ENCODE data around the gene GPR156.
"Not testable (repeated sequence)": the region's sequence is repeated elsewhere in the genome, so short reads cannot be mapped to it uniquely, and the experiment has no call there.

Gene GPR156

DNA sequence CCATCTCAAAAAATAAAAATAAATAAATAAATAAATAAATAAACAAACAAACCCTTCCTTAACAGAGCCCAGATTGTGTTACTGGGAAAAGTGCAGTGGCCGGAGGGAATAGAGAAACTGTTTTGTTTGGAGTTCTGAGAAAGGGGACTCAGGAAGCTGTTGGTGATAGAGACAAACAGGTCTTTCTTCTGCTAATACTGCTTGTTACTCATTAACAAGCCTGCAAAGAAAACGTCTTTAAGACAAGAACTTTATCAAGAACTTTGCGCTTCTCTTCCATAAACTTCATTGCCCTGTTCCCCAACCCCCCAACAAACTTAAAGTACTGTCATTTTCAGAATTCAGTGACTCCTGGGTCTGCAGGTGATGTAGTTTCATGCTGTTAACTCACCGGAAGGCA is 122.0 kb downstream of the GPR156 start:
- DNase-seq = no peak

DNA sequence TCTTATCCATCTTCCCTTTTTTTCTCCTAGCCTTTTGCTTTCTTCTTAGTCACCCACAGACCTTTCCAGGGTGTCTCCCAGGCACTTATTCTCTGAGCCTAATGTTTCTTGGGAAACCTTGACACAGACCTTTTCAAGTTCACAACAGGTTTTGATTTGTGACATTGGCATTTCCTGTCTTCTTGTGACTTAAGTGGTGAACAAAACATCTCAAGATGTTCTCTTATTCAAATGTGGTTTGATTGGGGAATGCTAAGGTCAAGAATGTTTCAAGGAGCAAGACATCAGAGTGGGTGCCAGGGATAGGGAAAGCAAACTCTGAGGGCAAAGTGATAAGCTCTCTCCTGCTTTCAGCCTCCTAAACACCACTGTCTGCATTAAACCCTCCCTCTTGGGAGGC is 122.6 kb downstream of the GPR156 start:
- no peak for DNase-seq

DNA sequence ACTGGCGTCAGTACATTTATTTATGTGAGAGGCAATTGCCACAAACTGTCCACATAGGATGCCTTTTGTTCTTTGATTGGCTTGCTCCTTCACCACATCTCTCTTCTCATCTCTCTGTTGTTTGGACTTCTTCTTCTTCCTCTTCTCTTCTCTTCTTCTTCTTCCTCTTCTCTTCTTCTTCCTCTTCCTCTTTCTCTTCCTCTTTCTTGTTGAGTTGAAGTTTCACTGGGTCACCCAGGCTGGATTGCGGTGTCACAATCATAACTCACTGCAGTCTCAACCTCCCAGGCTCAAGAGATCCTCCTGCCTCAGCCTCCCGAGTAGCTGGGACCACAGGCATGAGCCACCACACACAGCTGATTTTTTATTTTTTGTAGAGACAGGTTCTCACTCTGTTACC is 123.1 kb downstream of the GPR156 start:
- DNase-seq = no peak

DNA sequence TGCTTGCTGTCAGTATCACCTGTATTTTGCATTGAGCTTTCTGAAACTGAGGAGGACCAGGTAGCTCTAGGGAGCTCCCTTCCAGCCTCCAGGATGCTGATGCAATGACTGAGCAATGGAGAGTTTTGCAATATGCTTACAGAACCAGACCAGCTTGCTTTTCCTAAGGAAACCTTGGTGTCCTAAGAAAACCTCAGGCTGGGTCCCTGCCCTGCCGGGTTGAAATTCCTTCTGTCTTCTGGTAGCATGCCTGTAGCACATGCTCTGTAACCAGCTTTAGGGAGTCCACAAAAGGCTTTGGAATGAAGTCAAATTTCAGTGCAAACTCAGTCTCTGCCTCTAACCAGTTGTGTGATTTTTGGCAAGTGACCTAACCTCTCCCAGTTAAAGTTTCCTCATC is 125.0 kb downstream of the GPR156 start:
- DNase-seq = no peak

DNA sequence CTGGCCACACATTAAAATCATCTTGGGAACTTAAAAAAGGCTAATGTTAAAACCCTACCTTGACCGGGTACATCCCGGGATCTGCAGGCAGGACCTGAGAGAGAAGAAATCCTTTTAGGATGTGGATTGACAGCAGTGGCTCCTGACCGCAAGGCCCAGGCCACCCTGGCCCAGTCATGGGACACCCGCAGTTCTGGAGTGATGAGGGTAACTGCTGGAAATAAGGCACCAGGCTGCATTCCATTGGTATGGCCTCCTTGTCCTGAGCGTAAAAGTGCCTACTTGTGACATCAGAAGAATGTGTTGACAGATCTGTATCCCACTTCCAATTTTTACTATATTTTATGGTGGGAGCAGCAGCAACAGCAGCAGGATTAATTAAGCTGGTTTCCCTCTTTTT is 127.3 kb downstream of the GPR156 start:
- no peak for DNase-seq

DNA sequence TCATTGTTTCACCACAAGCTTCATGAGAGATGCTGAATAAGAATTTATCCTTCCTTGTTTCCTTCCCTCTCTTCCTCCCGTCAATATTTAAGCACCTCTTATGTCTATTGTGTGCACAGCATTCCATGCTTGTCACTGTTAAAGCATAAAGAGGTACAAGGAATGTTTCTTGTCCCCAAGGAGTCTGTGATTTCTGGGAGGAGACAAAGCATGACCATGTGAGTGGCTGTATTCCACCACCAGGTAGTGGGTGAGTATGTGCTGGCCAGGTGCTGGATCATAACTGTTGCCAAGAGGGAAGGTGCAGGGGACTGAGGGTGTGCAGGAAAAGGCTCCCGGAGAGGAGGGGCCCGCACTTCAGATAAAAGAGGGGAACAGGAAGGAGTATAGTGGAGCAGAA is 127.9 kb downstream of the GPR156 start:
- DNase-seq = no peak

DNA sequence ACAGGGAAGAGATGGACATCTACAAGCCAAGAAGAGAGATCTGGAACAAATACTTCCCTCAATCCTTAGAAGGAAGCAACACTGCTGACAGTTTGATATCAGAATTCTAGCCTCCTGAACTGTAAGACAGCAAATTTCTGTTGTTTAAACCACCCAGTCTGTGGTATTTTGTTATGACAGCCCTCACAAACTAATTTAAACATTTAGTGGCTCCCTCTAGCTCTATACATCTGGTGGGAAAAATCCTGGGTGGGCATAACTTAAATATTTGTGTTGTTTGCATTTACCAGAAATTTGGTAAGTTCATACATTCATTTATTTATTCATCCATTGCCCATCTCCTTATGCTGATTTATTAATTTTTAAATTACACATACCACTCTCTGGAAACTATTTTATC is 128.3 kb downstream of the GPR156 start:
- no peak for DNase-seq

DNA sequence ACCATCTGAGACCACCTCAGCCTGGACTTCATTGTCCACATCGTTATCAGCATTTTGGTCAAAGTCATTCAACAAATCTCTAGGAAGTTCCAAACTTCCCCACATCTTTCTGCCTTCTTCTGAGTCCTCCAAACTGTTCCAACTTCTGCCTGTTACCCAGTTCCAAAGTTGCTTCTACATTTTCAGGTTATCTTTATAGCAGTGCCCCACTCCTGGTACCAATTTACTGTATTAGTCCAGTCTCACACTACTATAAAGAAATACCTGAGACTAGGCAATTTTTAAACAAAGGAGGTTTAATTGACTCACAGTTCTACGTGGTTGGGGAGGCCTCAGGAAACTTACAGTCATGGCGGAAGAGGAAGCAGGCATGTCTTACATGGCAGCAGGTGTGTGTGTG is 129.3 kb downstream of the GPR156 start:
- DNase-seq = not testable (repeated sequence)

DNA sequence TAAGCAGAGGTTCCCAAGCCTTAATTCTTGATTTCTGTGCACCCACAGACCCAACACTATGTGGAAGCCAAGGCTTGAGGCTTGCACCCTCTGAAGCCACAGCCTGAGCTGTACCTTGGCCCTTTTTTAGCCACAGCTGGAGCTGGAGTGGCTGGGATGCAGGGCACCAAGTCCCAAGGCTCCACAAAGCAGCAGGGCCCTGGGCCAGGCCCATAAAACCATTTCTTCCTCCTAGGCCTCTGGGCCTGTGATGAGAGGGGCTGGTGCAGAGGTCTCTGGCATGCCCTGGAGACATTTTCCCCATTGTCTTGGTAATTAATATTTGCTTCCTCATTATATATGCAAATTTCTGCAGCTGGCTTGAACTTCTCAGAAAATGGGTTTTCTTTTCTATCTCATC is 129.9 kb downstream of the GPR156 start:
- no peak for DNase-seq

DNA sequence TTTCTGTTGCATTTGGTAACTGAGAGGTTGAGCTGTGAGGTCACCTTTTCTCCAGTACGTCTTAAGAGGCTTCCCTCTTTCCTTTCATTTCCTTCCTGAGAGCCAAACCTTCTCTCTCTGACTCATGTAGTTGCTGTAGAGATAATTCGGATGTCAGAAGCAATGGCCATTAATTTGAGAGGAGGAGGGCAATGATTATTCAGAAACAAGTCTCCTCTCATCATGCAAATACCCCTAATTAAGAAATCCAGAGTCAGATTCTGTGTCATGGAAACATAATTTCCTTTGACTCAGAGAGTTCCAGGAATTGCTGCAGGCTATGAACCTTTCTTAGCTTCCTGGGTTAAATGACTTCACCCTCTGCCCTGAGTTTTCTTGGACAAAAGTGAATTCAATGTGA is 131.7 kb downstream of the GPR156 start:
- no peak for DNase-seq

DNA sequence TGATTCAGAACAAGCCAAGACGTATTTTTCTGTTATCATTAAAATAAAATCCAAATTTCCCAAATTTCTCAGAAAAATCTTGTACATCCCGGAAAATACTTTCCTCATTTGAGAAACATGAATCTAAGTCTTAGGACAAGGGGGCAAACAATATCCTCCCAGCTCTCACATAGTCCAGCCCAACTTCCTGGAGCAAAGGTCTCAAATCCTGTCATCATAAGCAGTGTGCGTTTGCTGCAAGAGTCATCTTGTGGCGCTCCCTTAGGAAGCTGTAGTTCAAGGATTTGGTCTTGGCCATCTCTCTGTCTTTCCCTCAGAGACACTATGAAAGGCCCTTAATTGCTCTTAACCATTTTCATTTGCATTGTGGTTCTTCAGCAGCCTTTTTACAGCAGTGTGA is 133.2 kb downstream of the GPR156 start:
- no peak for DNase-seq

DNA sequence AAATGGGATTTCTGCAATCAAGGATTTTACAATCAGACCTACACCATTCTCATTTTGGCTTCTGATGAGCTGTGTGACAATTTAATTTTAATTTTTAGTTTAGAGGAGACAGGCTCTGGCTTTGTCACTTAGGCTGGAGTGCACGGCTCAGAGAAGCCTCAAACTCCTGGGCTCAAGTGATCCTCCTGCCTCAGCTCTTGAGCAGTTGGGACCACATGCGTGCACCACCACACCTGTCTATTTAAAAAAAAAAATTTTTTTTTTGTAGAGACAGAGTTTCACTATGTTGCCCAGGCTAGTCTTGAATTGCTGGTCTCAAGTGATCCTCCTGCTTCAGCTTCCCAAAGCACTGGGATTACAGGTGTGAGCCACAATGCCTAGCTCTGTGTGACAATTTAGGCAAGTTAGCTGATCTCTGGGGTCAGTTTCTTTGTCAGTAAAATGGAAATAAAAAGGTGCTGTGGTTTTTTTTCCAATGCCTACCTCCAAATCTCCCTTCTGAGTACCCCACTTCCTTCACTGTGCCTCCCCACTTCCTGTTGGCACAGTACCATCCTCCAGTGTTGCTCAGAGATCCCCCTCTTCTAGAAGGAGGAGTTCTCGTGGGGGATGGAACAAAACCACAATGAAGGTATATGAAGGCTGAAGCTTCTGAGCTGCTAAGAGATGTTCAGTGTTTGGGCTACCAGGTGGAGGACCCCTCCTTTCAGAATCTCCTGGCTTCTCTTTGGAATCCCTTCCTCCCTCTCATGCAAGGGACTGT is 136.7 kb downstream of the GPR156 start:
- no peak for DNase-seq

DNA sequence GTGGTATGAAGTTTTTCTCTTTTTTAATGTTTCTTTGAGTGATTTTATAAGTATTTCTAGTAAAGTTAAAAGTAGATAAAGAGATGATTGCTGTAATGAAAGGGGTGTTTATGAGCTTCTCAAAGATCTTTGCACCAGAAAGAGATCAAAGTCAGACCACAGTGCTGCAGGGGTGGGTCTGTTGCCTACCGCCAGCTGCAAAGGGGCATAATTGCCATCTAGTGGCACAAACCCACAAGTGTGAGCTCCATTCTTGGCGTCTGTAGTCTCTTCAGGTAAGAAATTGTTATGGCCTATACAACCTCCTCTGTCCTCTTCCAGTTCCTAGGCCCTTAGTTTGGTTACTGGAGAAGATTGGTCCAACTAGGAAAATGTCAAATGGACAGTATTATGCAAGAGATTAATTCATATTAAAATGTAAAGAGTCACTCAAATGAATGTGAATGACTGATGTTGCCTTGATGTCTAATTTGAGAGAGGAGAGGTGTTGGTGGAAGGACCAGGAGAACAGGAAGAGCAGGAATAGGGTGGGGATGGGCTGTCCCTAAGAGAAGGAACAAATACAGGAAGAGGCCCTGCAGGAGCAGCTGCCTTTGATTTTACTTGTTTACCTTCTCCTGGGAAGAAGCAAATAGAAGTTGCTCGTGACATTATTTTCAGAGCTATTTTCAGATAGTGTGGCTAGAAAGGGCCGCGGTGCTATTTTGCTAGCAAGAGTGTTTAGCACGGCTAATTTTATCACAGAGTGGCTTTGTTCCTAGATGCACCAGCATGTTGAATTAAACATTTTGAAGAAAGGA is 137.8 kb downstream of the GPR156 start:
- DNase-seq = peak in 1 of 56 donors; percentile 2

DNA sequence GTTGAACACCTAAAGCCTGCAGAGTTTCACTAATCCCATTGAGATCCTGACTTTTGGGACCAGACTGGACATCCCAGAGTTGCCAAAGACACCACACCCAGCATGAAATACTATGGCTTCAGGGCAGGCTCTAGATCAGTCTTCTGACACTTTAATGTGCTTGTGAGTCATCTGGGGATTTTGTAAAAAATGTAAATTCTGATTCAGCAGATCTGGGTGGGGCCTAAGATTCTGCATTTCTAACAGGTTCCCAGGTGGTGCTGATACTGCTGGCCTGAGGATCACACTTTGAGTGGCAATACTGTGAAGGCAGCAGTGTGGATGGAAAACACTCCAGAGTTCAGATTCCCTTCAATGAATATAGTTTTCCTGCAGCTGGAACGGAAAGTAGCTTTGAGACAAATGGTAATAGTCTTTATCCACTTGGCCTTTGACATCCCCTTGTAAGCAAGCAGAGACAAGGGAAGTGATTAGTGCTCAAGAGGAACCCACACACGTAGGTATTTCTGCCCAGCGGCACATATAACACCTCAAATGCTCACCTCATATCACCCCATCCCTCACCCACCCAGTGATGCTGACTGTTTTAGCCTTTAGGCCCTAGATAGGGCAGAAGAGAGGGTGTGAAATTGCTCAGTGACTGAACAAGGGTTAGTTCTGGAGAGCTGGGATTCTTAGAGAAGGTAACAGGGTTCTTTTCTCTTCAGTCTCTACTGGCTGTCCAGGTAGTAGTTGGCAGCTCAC is 139.3 kb downstream of the GPR156 start:
- no peak for DNase-seq

DNA sequence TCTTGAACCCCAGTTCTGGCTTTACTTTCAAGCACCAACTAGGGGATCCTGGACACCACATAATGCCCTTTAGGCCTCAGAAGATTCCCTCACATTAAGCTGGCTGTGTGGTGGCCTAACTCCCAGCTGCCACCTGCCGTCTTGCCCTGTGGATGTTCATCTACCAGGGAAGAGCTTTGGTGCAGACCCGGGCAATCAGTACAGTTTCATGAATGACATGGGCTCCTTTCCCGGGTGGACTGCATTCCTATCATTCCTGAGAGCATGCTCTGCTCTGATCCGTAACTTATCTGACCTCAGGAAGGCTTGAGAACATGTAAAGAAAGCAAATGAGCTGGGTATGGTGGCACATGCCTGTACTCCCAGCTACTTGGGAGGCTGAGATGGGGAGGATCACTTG is 140.8 kb downstream of the GPR156 start:
- no peak for DNase-seq

DNA sequence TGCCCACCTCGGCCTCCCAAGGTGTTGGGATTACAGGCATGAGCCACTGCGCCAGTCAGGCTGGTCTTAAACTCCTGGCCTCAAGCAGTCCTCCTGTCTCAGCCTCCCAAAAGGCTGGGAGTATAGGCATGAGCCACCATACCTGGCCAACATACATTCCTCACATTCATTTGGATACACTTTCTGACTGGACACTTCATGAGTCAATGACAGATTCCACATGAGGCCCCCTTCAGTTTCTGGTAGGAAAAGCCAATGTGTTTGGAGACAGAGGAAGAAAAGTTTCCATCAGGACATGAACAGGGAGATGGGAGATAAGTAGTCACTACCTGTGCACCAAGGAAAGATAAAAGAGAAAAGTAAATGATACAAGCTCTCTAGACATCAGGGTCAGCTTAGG is 141.3 kb downstream of the GPR156 start:
- DNase-seq = no peak

DNA sequence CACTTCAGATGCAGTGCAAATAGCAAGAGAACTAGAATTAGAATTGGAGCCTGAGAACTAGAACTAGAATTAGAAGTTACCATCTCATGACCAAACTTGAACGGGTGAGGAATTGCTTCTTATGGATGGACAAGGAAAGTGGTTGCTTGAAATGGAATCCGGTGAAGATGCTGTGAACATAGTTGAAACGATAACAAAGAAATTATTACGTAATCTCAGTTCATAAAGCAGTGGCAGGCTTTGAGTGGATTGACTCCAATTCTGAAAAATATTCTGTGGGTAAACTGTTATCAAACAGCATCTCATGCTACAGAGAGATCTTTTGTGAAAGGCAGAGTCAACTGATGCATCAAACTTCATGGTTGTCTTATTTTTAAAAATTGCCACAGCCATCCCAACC is 142.8 kb downstream of the GPR156 start:
- no peak for DNase-seq

DNA sequence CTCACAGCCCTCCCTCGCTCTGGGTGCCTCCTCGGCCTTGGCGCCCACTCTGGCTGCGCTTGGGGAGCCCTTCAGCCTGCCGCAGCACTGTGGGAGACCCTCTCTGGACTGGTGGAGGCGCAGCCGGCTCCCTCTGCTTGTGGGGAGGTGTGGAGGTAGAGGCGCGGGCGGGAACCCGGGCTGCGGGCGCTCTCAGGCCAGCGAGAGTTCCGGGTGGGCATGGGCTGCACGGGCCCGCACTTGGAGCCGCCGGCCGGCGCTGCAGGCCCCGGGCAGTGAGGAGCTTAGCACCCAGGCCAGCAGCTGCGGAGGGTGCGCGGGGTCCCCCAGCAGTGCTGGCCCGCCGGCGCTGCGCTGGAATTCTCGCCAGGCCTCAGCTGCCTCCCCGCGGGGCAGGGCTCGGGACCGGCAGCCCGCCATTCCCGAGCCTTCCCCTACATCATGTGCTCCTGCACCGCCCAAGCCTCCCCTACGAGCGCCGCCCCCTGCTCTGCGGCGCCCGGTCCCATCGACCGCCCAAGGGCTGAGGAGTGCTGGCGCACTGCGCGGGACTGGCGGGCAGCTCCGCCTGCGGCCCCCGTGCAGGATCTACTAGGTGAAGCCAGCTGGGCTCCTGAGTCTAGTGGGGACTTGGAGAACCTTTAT is 144.8 kb downstream of the GPR156 start:
- DNase-seq = no peak

DNA sequence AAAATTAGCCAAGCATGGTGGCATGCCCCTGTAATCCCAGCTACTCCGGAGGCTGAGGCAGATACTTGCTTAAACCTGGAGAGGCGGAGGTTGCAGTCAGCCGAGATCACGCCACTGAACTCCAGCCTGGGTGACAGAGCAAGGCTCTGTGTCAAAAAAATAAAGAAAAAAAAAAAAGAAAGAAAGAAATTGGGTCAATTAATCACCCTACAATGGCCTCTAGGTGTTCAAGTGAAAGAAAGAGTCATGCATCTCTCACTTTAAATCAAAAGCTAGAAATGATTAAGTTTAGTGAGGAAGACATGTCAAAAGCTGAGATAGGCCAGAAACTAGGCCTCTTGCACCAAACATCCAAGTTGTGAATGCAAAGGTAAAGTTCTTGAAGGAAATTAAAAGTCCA is 145.9 kb downstream of the GPR156 start:
- no peak for DNase-seq

DNA sequence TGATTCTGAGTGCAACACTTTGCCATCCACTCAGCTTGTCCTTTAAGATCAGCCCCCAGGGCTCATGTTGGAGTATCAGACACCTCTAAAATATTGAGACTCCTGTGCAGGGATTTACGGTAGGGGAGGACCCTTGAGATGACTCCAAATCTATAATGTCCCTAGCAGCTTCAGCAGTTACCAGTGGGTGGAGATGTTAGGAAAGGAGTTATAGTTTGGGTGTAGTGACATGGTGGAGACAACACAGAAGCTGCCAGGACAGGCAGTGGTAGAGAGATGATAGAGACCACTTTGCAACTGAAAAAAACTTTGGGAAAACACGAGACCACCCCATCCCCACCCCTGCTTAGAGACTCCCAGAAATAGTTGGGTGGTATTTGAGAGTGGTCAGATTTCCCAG is 147.5 kb downstream of the GPR156 start:
- DNase-seq = no peak

DNA sequence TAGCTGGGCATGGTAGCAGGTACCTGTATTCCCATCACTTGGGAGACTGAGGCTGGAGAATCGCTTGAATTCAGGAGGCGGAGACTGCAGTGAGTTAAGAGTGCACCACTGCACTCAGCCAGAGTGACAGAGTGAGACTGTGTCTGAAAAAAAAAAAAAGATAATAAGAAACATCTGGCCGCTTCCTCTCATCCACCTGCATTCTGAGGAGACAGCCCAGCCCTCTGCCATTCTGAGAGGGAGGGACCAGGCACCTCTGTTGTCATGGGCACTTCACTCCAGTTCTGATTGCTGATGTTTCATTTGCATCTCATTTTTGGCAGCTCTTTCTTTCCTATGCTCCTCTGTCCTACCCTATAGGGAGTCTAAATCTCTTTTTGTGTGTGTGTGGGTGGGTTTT is 154.4 kb downstream of the GPR156 start:
- DNase-seq = no peak
